Mammary epithelial cell (primary cell): ENCODE data around the gene GGT5.

Source experiments
- EZH2 ChIP-seq: IDR thresholded peaks from 2 replicates; pipeline ENCODE4 v1.6.1; 2012; ENCODE audit warnings: low read length, inconsistent platforms, borderline replicate concordance
- TF ChIP-seq, protein P1 (sequence below), 2 donors: IDR thresholded peaks in 1 of 2; conservative IDR thresholded peaks in 1 of 2; 2 replicates each; pipeline ENCODE4 v1.5.1; 2011 to 2012; ENCODE audit warnings: inconsistent platforms in 2 of 2, low read length in 2 of 2, mild to moderate bottlenecking in 2 of 2, control low read depth in 1 of 2, low read depth in 1 of 2; ENCODE audit not compliant: insufficient read depth in 1 of 2; ENCODE audit errors: extremely low read depth in 1 of 2

DNA sequence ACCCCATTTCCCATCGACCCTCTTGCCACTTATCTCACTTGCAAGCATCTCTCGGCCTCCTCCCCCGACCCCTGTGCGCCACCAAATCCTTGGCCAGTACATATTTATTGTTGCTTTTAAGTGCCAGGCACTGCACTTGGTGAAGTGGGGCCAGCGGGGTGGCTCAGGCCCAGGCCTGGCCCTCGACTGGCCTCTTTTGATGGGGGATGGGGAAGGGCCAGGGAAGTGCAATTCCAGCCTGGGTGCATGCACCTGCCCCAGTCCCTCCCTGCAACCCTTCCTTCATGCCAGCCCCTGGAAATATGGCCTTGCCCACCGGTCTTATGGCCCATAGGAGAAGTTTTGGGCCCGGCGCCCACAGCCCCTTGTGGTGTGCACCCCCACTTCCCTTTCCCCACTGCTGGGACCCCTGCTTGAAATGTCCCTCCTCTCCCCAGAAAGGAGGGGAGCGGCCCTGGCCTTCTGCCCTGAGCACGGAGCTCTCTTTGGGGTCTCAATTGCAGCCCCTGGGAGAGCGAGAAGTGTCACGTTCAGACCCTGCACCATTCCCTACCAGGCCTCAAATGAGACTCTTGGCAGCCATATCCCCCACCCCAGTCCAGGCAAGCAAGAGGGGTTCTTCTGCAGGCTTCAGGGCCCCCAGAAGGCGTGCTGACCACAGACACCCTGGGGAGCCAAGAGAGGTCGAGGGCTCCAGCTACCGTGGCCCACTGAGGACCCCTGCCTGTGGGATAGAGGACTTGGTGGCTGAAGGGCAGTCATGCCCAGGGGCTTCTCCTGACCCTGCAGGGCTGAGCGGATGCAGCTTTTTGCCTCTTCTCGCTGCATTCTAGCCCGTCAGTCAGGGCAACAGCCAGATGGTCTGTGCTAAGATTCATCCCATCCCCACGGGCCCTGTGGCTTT lies 62.6 kb downstream of the GGT5 start:
- TF ChIP-seq, protein P1, sequence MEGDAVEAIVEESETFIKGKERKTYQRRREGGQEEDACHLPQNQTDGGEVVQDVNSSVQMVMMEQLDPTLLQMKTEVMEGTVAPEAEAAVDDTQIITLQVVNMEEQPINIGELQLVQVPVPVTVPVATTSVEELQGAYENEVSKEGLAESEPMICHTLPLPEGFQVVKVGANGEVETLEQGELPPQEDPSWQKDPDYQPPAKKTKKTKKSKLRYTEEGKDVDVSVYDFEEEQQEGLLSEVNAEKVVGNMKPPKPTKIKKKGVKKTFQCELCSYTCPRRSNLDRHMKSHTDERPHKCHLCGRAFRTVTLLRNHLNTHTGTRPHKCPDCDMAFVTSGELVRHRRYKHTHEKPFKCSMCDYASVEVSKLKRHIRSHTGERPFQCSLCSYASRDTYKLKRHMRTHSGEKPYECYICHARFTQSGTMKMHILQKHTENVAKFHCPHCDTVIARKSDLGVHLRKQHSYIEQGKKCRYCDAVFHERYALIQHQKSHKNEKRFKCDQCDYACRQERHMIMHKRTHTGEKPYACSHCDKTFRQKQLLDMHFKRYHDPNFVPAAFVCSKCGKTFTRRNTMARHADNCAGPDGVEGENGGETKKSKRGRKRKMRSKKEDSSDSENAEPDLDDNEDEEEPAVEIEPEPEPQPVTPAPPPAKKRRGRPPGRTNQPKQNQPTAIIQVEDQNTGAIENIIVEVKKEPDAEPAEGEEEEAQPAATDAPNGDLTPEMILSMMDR (conservative IDR thresholded peaks at IDR 0.05 in 1 of 2, IDR thresholded peaks at IDR 0.05 in 1 of 2; ENCODE audit: extremely low read depth in 1 of 2, insufficient read depth in 1 of 2, low read depth in 1 of 2, low read length in 2 of 2), result no peak
- TF ChIP-seq EZH2, result no peak
